Activated naive CD4-positive, alpha-beta T cell treated with anti-CD3 and anti-CD28 coated beads, Interleukin-2, amount 50 U/mL, for 72 hours (primary cell): ENCODE measurements around the gene IMPACT. TPM values are rescaled to one million over a fixed set of nuclear protein-coding genes. Genes with fewer than 3 reads are reported as not detected.
A peak's percentile ranks its signal among the peaks of the same experiment; 100 is the strongest.

Experiments
- ATAC-seq, 2 donors: fragments of 150-1000 bp; cut with Tn5 transposase; 2 replicates each; pipeline ENCODE4 v1.10.0; 2021; ENCODE audit warnings: mild to moderate bottlenecking in 2 of 2, moderate library complexity in 2 of 2
- DNase-seq, 2 donors: peaks; one replicate each; pipeline ENCODE4 v3.0.0; 2021 to 2022; ENCODE audit warnings: low spot score in 2 of 2
- H3K27ac Mint-ChIP-seq, 2 donors: one replicate each; pipeline ENCODE4 v1.8.0; 2022; ENCODE audit warnings: mild to moderate bottlenecking in 2 of 2, mixed read lengths in 2 of 2
- H3K36me3 Mint-ChIP-seq, 2 donors: one replicate each; pipeline ENCODE4 v1.8.0; 2022; ENCODE audit warnings: mixed read lengths in 2 of 2
- H3K9me3 Mint-ChIP-seq, 2 donors: one replicate each; pipeline ENCODE4 v1.8.0; 2022; ENCODE audit warnings: mixed read lengths in 2 of 2
- total RNA-seq, 2 donors: library from RNA; stranded (reverse); gene quantifications; one replicate each; pipeline ENCODE4 v1.2.3, GENCODE V29; 2022

Gene IMPACT, protein sequence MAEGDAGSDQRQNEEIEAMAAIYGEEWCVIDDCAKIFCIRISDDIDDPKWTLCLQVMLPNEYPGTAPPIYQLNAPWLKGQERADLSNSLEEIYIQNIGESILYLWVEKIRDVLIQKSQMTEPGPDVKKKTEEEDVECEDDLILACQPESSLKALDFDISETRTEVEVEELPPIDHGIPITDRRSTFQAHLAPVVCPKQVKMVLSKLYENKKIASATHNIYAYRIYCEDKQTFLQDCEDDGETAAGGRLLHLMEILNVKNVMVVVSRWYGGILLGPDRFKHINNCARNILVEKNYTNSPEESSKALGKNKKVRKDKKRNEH
- total RNA-seq, result 10 to 100 TPM in 1 of 2 donors, 1 to 10 TPM in 1; 7.4 to 13.6 TPM

DNA sequence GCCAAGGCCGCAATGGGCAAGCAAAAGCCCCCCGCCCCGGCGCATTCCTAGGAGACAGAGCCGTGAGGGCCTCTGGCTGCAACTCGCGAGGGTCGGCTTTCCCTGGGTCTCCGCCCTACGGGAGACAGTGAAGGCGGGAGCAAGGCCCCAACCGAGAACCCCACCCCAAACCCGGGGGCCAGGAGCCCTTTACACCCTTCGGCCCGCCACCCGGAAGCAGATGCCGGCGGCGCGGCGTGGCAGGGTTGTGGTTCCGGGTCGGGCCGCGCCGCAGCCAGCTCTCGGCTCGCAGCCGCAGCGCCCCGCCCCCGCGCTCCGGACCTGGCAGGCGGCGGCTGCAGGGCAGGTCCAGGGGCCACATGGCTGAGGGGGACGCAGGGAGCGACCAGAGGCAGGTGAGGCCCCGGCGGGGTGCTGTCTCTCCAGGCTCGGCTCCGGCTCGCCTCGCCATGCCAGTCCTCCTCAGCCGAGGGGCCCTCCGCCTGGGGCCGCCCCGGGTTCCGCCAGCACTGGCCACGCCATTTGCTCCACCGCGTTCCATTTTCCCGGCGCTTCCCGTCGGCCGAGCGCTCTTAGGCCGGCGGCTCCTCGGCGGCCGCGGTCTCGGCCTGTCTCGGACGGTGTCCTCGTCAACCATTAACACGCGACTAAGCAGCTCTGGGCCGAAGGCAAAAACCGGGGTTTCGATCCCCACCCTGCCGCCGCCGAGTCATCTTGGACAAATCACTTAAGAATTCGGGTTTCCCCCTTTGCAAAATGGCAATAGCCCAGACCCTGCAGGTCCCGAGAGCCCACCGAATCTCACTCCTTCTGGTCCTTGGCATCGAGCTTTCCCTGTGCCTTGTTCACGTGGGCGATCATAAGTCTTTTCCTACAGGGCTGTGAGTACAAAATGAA, at the start of gene IMPACT:
Gene IMPACT (plus strand): TSS at position 273 of the 897 bp plus-strand sequence. CDS start 87 bp downstream, at position 360.
- ATAC-seq, result peak; percentile 93 to 95
- Mint-ChIP-seq H3K27ac (peak within 1 kb of the TSS; percentile 89 to 91), H3K9me3 (peaks cover 9 to 13% of the 10 kb centered on the region in 2 donors), H3K36me3 (peaks cover 26 to 42% of the 10 kb centered on the region in 2 donors)
- peak; percentile 83 to 88 for DNase-seq

GRCh38 chr18:24378598-24378997, 47.9 kb upstream of the IMPACT start:
- ATAC-seq, result no peak
- H3K9me3 Mint-ChIP-seq, result no peaks in the 10 kb centered on the region
- peaks cover 5 to 6% of the 10 kb centered on the region in 2 donors for H3K36me3 Mint-ChIP-seq
- no peak for DNase-seq
- H3K27ac Mint-ChIP-seq, result no peak overlapping the region

- Mint-ChIP-seq H3K36me3 (peaks cover 5% of the 10 kb centered on the region in 2 donors), H3K27ac (no peak overlapping the region), H3K9me3 (no peaks in the 10 kb centered on the region)
- ATAC-seq (peak in 1 of 2 donors; percentile 52), DNase-seq (no peak)
Measured at GRCh38 chr18:24380163-24380747, 46.2 kb upstream of the IMPACT start.

DNA sequence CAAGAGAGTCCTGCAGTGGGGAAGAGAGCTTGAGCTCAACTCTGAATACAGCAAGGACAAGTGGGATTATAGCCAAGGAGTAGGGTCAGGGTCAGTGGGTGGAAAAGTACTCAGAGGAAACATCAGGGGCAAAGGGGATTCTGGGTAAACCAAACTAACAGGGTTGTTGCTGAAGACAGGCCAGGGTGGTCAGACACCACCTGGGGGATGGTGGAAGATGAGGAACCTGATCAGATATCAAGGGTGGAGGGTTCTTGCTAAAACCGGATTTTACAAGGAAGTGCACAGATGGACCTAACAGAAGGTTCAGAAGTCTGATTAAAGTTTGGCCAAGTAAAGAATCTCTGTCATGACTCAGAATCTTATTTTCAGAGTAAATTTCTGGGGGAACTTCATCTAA, 45.3 kb upstream of the IMPACT start:
- DNase-seq, result no peak
- H3K27ac Mint-ChIP-seq, result no peak overlapping the region
- no peaks in the 10 kb centered on the region for H3K9me3 Mint-ChIP-seq
- ATAC-seq, result no peak
- H3K36me3 Mint-ChIP-seq, result no peaks in the 10 kb centered on the region

- Mint-ChIP-seq H3K9me3 (no peaks in the 10 kb centered on the region), H3K27ac (no peak overlapping the region), H3K36me3 (no peaks in the 10 kb centered on the region)
- DNase-seq (no peak), ATAC-seq (no peak)
Measured at GRCh38 chr18:24386681-24387080, 39.8 kb upstream of the IMPACT start.

DNA sequence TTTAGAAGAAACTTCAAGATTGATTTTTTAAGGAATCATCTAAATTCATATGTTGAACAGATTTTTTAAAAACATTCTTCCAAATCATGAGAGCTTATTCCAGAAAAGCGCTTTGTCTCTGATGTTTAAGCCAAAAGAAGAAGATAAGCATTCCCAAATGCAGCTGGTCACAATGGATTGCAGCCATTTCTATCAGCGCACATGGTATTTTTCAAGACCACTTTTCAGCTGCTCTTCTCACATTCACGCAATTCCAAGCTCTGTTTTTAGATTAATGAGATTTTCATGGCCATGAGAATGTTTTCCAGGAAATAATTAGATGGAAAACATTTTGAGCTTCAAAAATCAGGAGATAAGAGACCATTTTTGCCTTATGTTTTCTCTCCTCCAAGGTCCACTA, 37.5 kb upstream of the IMPACT start:
- Mint-ChIP-seq H3K9me3 (no peaks in the 10 kb centered on the region), H3K36me3 (no peaks in the 10 kb centered on the region), H3K27ac (no peak overlapping the region)
- ATAC-seq (no peak), DNase-seq (no peak)

DNA sequence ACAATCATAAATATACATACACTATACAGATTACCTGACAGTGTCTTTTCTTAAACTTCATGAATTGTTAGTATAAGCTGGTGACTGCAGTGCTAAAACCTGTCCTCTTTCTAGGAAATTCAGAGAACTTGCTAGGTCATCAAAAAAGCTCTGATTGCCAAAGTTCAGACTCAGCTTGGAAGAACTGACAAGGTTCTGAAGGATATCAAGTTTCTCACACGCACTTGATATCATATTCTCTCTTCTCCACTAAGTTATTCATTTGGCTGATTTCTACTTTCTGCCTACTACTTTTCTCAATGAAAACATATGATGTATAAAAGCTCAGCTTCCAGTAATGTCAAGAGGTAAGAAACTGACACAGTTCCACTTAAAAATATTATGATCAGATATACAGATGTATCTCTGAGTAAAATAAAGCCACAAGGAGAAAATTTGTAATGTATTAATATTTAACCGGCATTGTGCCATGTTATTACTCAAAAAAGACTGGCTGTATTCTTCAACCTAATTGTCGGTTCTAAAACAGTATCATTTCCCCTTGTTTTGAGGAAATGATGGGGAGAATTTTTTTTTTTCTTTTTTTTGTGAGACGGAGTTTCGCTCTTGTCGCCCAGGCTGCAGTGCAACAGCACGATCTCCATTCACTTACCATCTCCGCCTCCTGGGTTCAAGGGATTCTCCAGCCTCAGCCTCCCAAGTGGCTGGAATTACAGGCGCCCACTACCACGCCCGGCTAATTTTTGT, 31.2 kb upstream of the IMPACT start:
- no peak for DNase-seq
- peaks cover 0 to 4% of the 10 kb centered on the region in 2 donors for H3K36me3 Mint-ChIP-seq

DNA sequence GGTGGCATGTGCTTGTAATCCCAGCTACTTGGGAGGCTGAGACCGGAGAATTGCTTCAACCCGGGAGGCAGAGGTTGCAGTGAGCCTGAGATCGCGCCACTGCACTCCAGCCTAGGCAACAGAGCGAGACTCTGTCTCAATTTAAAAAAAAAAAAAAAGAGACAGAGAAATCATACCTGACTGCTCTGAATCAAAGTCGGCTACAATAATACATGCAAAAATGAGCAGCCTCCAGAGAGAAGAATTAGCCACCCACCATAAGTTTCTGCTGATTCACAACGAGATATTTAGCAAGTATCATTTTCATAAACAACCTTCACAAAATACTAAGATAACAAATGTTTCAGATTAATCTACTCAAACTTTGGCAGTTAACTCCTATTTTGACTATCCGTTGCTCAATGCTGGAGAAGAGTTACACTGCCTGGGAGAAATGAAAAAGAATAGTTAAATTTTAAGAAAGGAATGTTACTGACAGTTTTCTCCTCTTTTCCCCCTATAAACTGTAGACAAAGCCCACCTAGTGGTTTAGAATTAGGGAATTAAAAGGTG, 30.3 kb upstream of the IMPACT start:
- peaks cover 0 to 4% of the 10 kb centered on the region in 2 donors for H3K36me3 Mint-ChIP-seq
- DNase-seq (no peak), ATAC-seq (no peak)
- H3K27ac Mint-ChIP-seq, result no peak overlapping the region
- no peaks in the 10 kb centered on the region for H3K9me3 Mint-ChIP-seq

More for the DNA sequence above, 31.2 kb upstream of the IMPACT start:
- no peak for ATAC-seq
- no peaks in the 10 kb centered on the region for H3K9me3 Mint-ChIP-seq
- H3K27ac Mint-ChIP-seq, result no peak overlapping the region

DNA sequence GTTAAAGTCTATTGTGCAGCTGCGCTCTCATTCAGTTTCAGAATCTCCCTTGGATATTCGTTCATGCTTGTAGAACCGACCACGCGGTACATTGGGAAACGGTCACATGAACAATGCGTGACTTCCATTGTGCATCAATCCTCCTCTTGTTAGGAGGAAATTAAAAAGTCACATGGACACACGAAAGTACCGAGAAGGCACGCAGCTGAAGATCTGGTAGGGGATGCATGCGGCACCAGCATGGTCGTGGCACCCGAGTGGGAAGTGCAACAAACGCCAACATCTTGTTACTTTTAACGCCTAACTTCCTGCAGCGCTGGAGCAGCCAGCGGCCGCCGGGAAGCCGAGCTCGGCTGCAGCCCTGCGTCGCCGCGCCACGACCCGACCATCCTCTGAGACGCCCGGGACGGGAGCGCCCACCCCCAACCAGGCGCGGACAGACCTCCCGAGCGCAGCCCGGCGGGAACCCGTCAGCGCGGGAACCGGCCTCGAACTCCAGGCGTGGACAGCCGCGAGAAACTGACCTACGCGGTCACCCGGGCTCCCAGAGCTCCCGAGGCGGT, 29.3 kb upstream of the IMPACT start:
- ATAC-seq (peak; percentile 41 to 42), DNase-seq (peak in 1 of 2 donors; percentile 25)
- Mint-ChIP-seq H3K36me3 (peaks cover 0 to 4% of the 10 kb centered on the region in 2 donors), H3K9me3 (no peaks in the 10 kb centered on the region), H3K27ac (peak overlapping the region in 1 of 2 donors; percentile 62)

GRCh38 chr18:24397694-24398368, 28.6 kb upstream of the IMPACT start, which contains the start of gene OSBPL1A:
Gene OSBPL1A (minus strand): TSS chr18:24397824. CDS start chr18:24377533, 20,291 bp downstream.
- peak; percentile 67 to 75 for DNase-seq
- Mint-ChIP-seq H3K36me3 (peaks cover 0 to 4% of the 10 kb centered on the region in 2 donors), H3K9me3 (no peaks in the 10 kb centered on the region), H3K27ac (peak within 1 kb of the TSS in 1 of 2 donors; percentile 62)
- ATAC-seq, result peak; percentile 85 to 88

GRCh38 chr18:24398540-24398939, 27.9 kb upstream of the IMPACT start:
- H3K36me3 Mint-ChIP-seq, result peaks cover 0 to 4% of the 10 kb centered on the region in 2 donors
- H3K27ac Mint-ChIP-seq, result no peak overlapping the region
- ATAC-seq, result no peak
- DNase-seq, result no peak
- H3K9me3 Mint-ChIP-seq, result no peaks in the 10 kb centered on the region

- DNase-seq (no peak), ATAC-seq (peak in 1 of 2 donors; percentile 50)
- H3K36me3 Mint-ChIP-seq, result peaks cover 0 to 4% of the 10 kb centered on the region in 2 donors
- H3K9me3 Mint-ChIP-seq, result no peaks in the 10 kb centered on the region
- H3K27ac Mint-ChIP-seq, result no peak overlapping the region
Measured at GRCh38 chr18:24400587-24400986, 25.9 kb upstream of the IMPACT start.

GRCh38 chr18:24402209-24402785, 24.2 kb upstream of the IMPACT start:
- no peak for ATAC-seq
- no peak for DNase-seq
- peaks cover 0 to 5% of the 10 kb centered on the region in 2 donors for H3K36me3 Mint-ChIP-seq
- H3K27ac Mint-ChIP-seq, result no peak overlapping the region
- H3K9me3 Mint-ChIP-seq, result no peaks in the 10 kb centered on the region

DNA sequence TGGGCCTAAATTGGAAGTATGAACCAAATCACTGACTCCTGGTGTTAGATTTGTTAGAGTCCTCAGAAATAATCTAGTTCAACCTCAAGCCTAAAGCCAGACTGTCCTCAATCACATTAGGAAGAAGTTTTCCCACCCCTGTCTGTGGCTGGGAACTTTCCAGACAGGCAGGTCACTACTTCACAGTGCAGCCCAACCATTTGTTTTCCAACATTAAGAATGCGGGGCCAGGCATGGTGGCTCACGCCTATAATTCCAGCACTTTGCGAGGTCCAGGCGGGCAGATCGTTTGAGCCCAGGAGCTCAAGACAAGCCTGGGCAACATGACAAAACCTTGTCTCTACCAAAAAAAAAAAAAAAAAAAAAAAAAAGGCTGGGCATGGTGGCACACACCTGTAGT, 23.4 kb upstream of the IMPACT start:
- Mint-ChIP-seq H3K27ac (no peak overlapping the region), H3K36me3 (peaks cover 0 to 6% of the 10 kb centered on the region in 2 donors), H3K9me3 (no peaks in the 10 kb centered on the region)
- DNase-seq (no peak), ATAC-seq (no peak)

- ATAC-seq (no peak), DNase-seq (no peak)
- H3K27ac Mint-ChIP-seq, result no peak overlapping the region
- H3K36me3 Mint-ChIP-seq, result peaks cover 0 to 6% of the 10 kb centered on the region in 2 donors
- H3K9me3 Mint-ChIP-seq, result no peaks in the 10 kb centered on the region
Measured at GRCh38 chr18:24404591-24404990, 21.9 kb upstream of the IMPACT start.
